SH-SY5Y (cell line): ENCODE data around the gene SNED1.

ENCODE experiments used
- GATA2 ChIP-seq: IDR thresholded peaks from 2 replicates; pipeline ENCODE4 v1.6.1; 2011; ENCODE audit warnings: mild to moderate bottlenecking, low read depth, low read length
- GATA3 ChIP-seq: IDR thresholded peaks from 2 replicates; pipeline ENCODE4 v1.6.1; 2011; ENCODE audit warnings: low read depth, mild to moderate bottlenecking, low read length, moderate library complexity

DNA sequence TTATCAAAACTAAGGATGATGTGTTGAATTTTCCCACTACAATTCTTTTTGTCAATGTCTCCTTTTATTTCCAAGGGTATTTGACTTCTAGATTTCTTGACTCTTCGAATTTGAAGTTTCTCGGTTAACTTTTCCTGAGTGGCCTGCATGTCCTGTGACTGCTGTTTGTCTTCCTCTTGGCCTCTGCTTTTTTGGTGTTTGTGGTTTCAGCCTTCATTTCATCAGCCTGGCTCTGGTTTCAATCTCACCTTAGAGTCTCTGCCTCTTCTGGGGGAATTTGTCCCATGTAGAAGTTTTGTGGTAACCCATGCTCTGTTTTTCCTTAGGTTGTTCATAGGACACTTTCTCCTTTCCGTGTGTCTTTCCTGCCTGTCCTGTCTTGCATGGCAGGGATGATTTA, 28.3 kb upstream of the SNED1 start:
- TF ChIP-seq GATA2, result no peak
- no peak for TF ChIP-seq GATA3
